Measurements from ENCODE around the gene MAU2.
"Not testable (repeated sequence)": the region's sequence is repeated elsewhere in the genome, so short reads cannot be mapped to it uniquely, and the experiment has no call there.

The MAU2 gene

GRCh38 chr19:19384486-19384885, 63.9 kb downstream of the MAU2 start:
- no peak for DNase-seq (ENCODE audit: low read depth in 2 of 2)

- peak; percentile 98 to 99 for DNase-seq (ENCODE audit: low read depth in 2 of 2)
These were observed 64.7 kb downstream of the MAU2 start for GRCh38 chr19:19385131-19385895.

GRCh38 chr19:19385896-19386869, 65.6 kb downstream of the MAU2 start:
- no peak for DNase-seq (ENCODE audit: low read depth in 2 of 2)

DNA sequence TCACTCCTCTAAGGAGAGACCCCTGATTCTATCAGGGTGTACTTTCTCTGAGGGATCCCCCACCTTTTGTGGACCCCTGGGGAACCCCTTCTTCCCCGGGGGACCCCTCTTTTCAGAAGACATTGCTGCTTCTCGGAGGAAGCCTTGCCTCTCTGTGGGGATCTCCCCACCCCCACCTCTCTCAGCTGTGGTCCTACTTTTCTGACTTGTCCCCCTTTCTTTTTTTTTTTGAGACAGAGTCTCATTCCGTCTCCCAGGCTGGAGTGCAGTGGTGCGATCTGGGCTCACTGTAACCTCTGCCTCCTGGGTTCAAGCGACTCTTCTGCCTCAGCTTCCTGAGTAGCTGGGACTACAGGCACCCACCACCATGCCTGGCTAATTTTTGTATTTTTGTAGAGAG, 66.5 kb downstream of the MAU2 start:
- DNase-seq (ENCODE audit: low read depth in 2 of 2) = no peak

DNA sequence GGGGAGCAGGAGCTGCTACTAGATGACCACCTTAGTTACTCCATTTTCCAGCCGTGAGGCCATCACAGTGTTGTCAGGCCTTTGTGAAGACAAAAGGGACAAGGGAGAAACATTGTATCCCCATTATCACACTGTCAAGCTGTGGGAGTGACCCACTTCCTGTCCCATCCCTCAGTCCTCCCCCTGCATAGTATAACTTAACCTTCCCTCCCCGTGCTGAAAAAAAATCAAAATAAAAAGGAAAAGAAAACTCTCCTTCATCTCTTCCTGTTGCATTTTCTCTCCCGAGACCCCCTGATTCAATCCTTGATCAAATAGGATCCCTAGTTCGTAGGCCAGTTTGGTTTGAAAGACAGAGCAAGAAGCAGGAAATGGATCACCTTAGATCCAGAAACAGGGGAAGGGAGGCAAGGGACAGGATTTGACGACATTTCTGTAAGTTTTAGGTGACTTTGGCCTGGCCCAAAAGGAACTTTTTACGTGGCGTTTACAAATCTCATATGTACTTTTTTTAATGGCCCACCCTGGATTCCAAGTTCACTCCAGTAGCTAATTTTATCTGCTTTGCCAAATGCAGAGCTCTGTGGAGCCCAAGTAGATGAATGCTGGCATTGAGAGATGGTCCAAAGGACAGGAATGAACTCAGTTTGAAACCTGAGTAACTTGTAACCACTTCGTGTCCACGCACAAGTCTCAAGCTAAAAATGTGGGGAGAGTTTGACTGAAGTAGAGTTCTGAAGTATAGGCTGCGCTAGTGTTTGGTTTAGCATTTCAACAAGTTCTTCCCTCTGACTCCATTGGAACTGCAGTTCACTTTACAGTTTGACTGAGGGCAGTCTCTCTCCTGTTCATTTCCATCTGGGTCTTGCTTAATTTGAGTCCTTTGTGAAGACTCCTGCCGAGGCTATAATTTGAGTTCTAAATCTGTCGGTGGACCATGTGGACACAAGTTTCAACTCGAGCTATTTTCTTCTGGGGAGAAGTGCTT, 68.2 kb downstream of the MAU2 start:
- DNase-seq (ENCODE audit: low read depth in 2 of 2) = no peak

GRCh38 chr19:19389683-19390082, 69.1 kb downstream of the MAU2 start:
- not testable (repeated sequence) for DNase-seq (ENCODE audit: low read depth in 2 of 2)

GRCh38 chr19:19394333-19394732, 73.7 kb downstream of the MAU2 start:
- DNase-seq (ENCODE audit: low read depth in 2 of 2) = not testable (repeated sequence)

- no peak for DNase-seq (ENCODE audit: low read depth in 2 of 2)
These were observed 79.3 kb downstream of the MAU2 start for GRCh38 chr19:19399733-19400433.

- DNase-seq (ENCODE audit: low read depth in 2 of 2) = no peak
These were observed 82.2 kb downstream of the MAU2 start for GRCh38 chr19:19402656-19403372.

- DNase-seq (ENCODE audit: low read depth in 2 of 2) = no peak
These were observed 82.8 kb downstream of the MAU2 start for GRCh38 chr19:19403373-19403901.

- DNase-seq (ENCODE audit: low read depth in 2 of 2) = peak; percentile 90 to 91
These were observed 84.5 kb downstream of the MAU2 start, which contains the start of gene GATAD2A for GRCh38 chr19:19404879-19405860. TSS of gene GATAD2A (plus strand) at chr19:19405675. CDS start at chr19:19465346, 59,671 bp downstream.

GRCh38 chr19:19405971-19406877, 85.6 kb downstream of the MAU2 start:
- no peak for DNase-seq (ENCODE audit: low read depth in 2 of 2)

DNA sequence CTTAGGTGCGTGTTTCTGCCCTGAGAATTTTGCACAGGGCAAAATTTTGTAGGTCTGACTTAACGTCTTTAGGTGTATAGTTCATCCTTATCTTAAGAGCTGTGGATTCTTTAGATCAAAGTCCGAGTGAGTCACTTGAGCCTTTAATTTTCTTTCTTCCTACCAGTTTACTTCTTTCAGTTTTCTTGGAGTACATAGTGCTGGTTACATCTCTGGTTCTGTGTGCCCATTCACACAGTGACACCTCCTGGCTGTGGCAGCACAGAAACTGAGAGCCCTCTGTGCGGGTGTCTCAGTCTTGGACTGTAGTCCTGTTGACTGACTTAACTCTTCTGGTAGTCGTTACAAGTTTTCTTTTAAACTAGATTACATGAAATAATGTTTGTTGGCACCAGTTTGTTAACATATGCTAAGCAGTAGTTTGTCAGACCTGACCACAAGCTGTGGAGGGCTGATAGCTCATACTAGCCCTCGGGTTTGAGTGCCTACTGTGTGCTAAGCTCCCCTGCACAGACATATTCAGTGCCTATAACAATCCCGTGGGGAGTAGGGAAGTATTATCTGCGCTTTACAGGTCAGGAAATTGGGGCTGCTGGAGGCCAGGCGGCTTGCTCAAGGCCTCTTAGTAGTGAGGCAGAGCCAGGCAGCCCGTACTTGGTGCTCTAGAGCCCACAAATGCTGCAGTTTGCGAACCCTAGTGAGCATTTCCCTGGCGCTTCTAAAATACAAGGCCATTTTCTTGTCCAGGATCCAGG, 86.4 kb downstream of the MAU2 start:
- DNase-seq (ENCODE audit: low read depth in 2 of 2) = no peak

GRCh38 chr19:19407633-19407930, 87.0 kb downstream of the MAU2 start:
- DNase-seq (ENCODE audit: low read depth in 2 of 2) = no peak

Measured in stimulated activated CD8-positive, alpha-beta memory T cell treated with anti-CD3 and anti-CD28 coated beads, Interleukin-7, amount 100 ng/mL, for 1 hour (primary cell).